Fibroblast of lung (primary cell): Measurements from ENCODE around the gene SEC61B.

ENCODE experiments used
- CTCF ChIP-seq, 2 donors: IDR thresholded peaks in 1 of 2; conservative IDR thresholded peaks in 1 of 2; 1 replicate in 1 of 2; 2 replicates in 1 of 2; pipeline ENCODE4 v1.5.1; 2011 to 2012; ENCODE audit warnings: low read length in 2 of 2, control low read depth in 1 of 2, inconsistent platforms in 1 of 2, low read depth in 1 of 2, mild to moderate bottlenecking in 1 of 2
- EZH2 ChIP-seq: IDR thresholded peaks from 2 replicates; pipeline ENCODE4 v1.5.1; 2012; ENCODE audit warnings: low read length, control low read depth, mild to moderate bottlenecking; ENCODE audit errors: missing control alignments

- no peak for TF ChIP-seq EZH2
- peak; percentile 95 to 96 for TF ChIP-seq CTCF (conservative IDR thresholded peaks at IDR 0.05 in 1 of 2, IDR thresholded peaks at IDR 0.05 in 1 of 2; ENCODE audit: low read depth in 1 of 2, low read length in 2 of 2)
These were observed 37.4 kb upstream of the SEC61B start for GRCh38 chr9:99184475-99185347.
